ENCODE results near the gene KCNJ12.

GRCh38 chr17:21353326-21354010, 22.7 kb upstream of the KCNJ12 start:
- TF ChIP-seq, protein P1, sequence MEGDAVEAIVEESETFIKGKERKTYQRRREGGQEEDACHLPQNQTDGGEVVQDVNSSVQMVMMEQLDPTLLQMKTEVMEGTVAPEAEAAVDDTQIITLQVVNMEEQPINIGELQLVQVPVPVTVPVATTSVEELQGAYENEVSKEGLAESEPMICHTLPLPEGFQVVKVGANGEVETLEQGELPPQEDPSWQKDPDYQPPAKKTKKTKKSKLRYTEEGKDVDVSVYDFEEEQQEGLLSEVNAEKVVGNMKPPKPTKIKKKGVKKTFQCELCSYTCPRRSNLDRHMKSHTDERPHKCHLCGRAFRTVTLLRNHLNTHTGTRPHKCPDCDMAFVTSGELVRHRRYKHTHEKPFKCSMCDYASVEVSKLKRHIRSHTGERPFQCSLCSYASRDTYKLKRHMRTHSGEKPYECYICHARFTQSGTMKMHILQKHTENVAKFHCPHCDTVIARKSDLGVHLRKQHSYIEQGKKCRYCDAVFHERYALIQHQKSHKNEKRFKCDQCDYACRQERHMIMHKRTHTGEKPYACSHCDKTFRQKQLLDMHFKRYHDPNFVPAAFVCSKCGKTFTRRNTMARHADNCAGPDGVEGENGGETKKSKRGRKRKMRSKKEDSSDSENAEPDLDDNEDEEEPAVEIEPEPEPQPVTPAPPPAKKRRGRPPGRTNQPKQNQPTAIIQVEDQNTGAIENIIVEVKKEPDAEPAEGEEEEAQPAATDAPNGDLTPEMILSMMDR (IDR thresholded peaks at IDR 0.05), result no peak
- no peak for TF ChIP-seq POLR2A (IDR thresholded peaks at IDR 0.05)
